AG08395 (cell line): Measurements from ENCODE around the gene ELN.

ENCODE experiments used
- DNase-seq: peaks from one replicate; pipeline ENCODE4 v3.0.0; 2012; ENCODE audit warnings: mixed read lengths, low spot score

ELN gene

GRCh38 chr7:74023786-74024185 lies 4.2 kb upstream of the ELN start:
- no peak for DNase-seq

- DNase-seq = no peak
Measured at GRCh38 chr7:74025146-74025545, 2.8 kb upstream of the ELN start.

GRCh38 chr7:74025730-74026129 lies 2.2 kb upstream of the ELN start:
- no peak for DNase-seq

- no peak for DNase-seq
Measured at GRCh38 chr7:74026406-74026902, 1.5 kb upstream of the ELN start.

GRCh38 chr7:74026903-74027682 lies 880 bp upstream of the ELN start:
- DNase-seq = peak; percentile 72

- DNase-seq = no peak
Measured at GRCh38 chr7:74028321-74028838, 407 bp downstream of the ELN start.

- no peak for DNase-seq
Measured at GRCh38 chr7:74029089-74029785, 1.3 kb downstream of the ELN start.

GRCh38 chr7:74029991-74030415 lies 2.0 kb downstream of the ELN start:
- DNase-seq = no peak

GRCh38 chr7:74030861-74031260 lies 2.9 kb downstream of the ELN start:
- DNase-seq = no peak

GRCh38 chr7:74031403-74032190 lies 3.6 kb downstream of the ELN start:
- DNase-seq = no peak

- peak; percentile 88 for DNase-seq
Measured at GRCh38 chr7:74032191-74032490, 4.2 kb downstream of the ELN start.

- DNase-seq = no peak
Measured at GRCh38 chr7:74032624-74033371, 4.8 kb downstream of the ELN start.

GRCh38 chr7:74033372-74034311 lies 5.7 kb downstream of the ELN start:
- peak; percentile 53 for DNase-seq

- DNase-seq = no peak
Measured at GRCh38 chr7:74037609-74038008, 9.6 kb downstream of the ELN start.

- no peak for DNase-seq
Measured at GRCh38 chr7:74038194-74038961, 10.4 kb downstream of the ELN start.

GRCh38 chr7:74039337-74039736 lies 11.4 kb downstream of the ELN start:
- no peak for DNase-seq

- DNase-seq = no peak
Measured at GRCh38 chr7:74040101-74040790, 12.3 kb downstream of the ELN start.

GRCh38 chr7:74040791-74041520 lies 13.0 kb downstream of the ELN start:
- no peak for DNase-seq
